SK-N-SH (cell line): Measurements from ENCODE around the gene SRGAP2B.
"Not testable (repeated sequence)": the region's sequence is repeated elsewhere in the genome, so short reads cannot be mapped to it uniquely, and the experiment has no call there.

ENCODE experiments used
- EP300 ChIP-seq, 2 experiments: IDR thresholded peaks; 2 replicates each; pipeline versions ENCODE4 v1.4.0 to v1.6.1; 2012; ENCODE audit warnings: borderline replicate concordance in 1 of 2, low read depth in 1 of 2, low read length in 1 of 2
- GABPA ChIP-seq: IDR thresholded peaks from 2 replicates; pipeline ENCODE4 v1.4.0; 2012; ENCODE audit warnings: low read depth, mild to moderate bottlenecking
- MEF2A ChIP-seq: IDR thresholded peaks from 2 replicates; pipeline ENCODE4 v1.4.0; 2012; ENCODE audit warnings: low read depth, borderline replicate concordance
- TF ChIP-seq, protein P1 (sequence below): IDR thresholded peaks from 2 replicates; pipeline ENCODE4 v1.4.0; 2012; ENCODE audit warnings: low read depth
- TF ChIP-seq, protein P2 (sequence below): IDR thresholded peaks from 2 replicates; pipeline ENCODE4 v1.6.1; 2012; ENCODE audit warnings: mild to moderate bottlenecking, low read depth, low read length, moderate library complexity

DNA sequence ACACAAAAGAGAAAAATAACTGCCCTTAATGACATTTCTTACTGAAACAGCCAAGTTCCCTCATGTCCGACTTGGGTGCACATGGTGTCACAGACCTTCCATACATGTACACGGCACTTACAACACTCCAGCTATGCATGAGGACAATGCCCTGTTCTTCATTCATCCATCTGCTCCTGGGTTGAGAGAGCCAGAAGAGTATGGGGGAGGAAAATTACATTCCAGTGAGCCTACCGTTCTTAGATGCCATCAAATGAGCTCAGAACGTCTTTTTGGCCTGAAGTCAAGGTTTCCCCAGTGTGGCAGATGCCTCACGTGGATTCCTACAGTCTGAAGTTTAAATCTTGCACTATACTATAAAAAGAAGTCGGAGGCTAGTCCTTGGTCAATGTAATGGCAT lies 194.3 kb downstream of the SRGAP2B start:
- TF ChIP-seq, protein P1, sequence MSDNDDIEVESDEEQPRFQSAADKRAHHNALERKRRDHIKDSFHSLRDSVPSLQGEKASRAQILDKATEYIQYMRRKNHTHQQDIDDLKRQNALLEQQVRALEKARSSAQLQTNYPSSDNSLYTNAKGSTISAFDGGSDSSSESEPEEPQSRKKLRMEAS, result not testable (repeated sequence)
- not testable (repeated sequence) for TF ChIP-seq GABPA; MEF2A; EP300 (IDR thresholded peaks at IDR 0.05; ENCODE audit: borderline replicate concordance in 1 of 2, low read depth in 1 of 2, low read length in 1 of 2)
- TF ChIP-seq, protein P2, sequence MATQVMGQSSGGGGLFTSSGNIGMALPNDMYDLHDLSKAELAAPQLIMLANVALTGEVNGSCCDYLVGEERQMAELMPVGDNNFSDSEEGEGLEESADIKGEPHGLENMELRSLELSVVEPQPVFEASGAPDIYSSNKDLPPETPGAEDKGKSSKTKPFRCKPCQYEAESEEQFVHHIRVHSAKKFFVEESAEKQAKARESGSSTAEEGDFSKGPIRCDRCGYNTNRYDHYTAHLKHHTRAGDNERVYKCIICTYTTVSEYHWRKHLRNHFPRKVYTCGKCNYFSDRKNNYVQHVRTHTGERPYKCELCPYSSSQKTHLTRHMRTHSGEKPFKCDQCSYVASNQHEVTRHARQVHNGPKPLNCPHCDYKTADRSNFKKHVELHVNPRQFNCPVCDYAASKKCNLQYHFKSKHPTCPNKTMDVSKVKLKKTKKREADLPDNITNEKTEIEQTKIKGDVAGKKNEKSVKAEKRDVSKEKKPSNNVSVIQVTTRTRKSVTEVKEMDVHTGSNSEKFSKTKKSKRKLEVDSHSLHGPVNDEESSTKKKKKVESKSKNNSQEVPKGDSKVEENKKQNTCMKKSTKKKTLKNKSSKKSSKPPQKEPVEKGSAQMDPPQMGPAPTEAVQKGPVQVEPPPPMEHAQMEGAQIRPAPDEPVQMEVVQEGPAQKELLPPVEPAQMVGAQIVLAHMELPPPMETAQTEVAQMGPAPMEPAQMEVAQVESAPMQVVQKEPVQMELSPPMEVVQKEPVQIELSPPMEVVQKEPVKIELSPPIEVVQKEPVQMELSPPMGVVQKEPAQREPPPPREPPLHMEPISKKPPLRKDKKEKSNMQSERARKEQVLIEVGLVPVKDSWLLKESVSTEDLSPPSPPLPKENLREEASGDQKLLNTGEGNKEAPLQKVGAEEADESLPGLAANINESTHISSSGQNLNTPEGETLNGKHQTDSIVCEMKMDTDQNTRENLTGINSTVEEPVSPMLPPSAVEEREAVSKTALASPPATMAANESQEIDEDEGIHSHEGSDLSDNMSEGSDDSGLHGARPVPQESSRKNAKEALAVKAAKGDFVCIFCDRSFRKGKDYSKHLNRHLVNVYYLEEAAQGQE, result not testable (repeated sequence)
